CD4-positive, alpha-beta T cell treated with Interleukin-12 subunit alpha and Interleukin-12 subunit beta, for 1 hour (primary cell): ENCODE data around the gene MTLN.
"Not testable (repeated sequence)": the region's sequence is repeated elsewhere in the genome, so short reads cannot be mapped to it uniquely, and the experiment has no call there.

Experiments used
- DNase-seq: peaks from one replicate; pipeline ENCODE4 v3.0.0-alpha.2; 2020

Gene MTLN

GRCh38 chr2:110198016-110198415, 14.3 kb downstream of the MTLN start:
- DNase-seq: no peak

- no peak for DNase-seq
These were observed 14.9 kb downstream of the MTLN start for GRCh38 chr2:110197452-110197851.

GRCh38 chr2:110190169-110190568, 22.2 kb downstream of the MTLN start:
- not testable (repeated sequence) for DNase-seq

- no peak for DNase-seq
These were observed 29.9 kb downstream of the MTLN start for GRCh38 chr2:110182449-110182848.

- no peak for DNase-seq
These were observed 32.3 kb downstream of the MTLN start for GRCh38 chr2:110180036-110180435.

GRCh38 chr2:110173523-110173922, 38.8 kb downstream of the MTLN start:
- no peak for DNase-seq

- no peak for DNase-seq
These were observed 39.8 kb downstream of the MTLN start for GRCh38 chr2:110172506-110172905.

- DNase-seq: no peak
These were observed 42.2 kb downstream of the MTLN start for GRCh38 chr2:110170102-110170501.

GRCh38 chr2:110167326-110168000, 44.9 kb downstream of the MTLN start:
- DNase-seq: no peak

- DNase-seq: no peak
These were observed 46.1 kb downstream of the MTLN start for GRCh38 chr2:110166266-110166665.
